CD14-positive monocyte (primary cell): Measurements from ENCODE around the gene PCGF3. TPM values are rescaled to one million over a fixed set of nuclear protein-coding genes. Genes with fewer than 3 reads are reported as not detected.

Experiments
- DNase-seq, 3 donors: peaks; one replicate each; pipeline ENCODE4 v3.0.0-alpha.2; 2011 to 2022
- H2AFZ ChIP-seq: 2 replicates; pipeline ENCODE4 v1.6.0; 2012; ENCODE audit warnings: mild to moderate bottlenecking, low read depth, low read length, inconsistent platforms; ENCODE audit not compliant: insufficient read depth, poor library complexity, severe bottlenecking
- H3K27ac ChIP-seq, 2 donors: 1 replicate in 1 of 2; 2 replicates in 1 of 2; pipeline ENCODE4 v1.5.1; 2012 to 2013; ENCODE audit warnings: low read length in 2 of 2, control low read depth in 1 of 2, inconsistent platforms in 1 of 2, low read depth in 1 of 2, mild to moderate bottlenecking in 1 of 2
- H3K27me3 ChIP-seq, 2 donors: one replicate each; pipeline versions ENCODE4 v1.6.0 to v1.6.1; 2011 to 2013; ENCODE audit warnings: low read length in 2 of 2; ENCODE audit not compliant: control insufficient read depth in 2 of 2, insufficient read depth in 2 of 2
- H3K36me3 ChIP-seq, 2 donors: replicated peaks in 1 of 2; 1 replicate in 1 of 2; 2 replicates in 1 of 2; pipeline versions ENCODE4 v1.5.1 to v1.6.1; 2012 to 2013; ENCODE audit warnings: low read length in 2 of 2, control low read depth in 1 of 2, inconsistent platforms in 1 of 2, mild to moderate bottlenecking in 1 of 2; ENCODE audit not compliant: insufficient read depth in 2 of 2, control insufficient read depth in 1 of 2
- H3K4me1 ChIP-seq, 2 donors: 1 replicate in 1 of 2; 2 replicates in 1 of 2; pipeline versions ENCODE4 v1.5.1 to v1.6.1; 2012 to 2013; ENCODE audit warnings: low read length in 2 of 2, control low read depth in 1 of 2, inconsistent platforms in 1 of 2, mild to moderate bottlenecking in 1 of 2, moderate library complexity in 1 of 2; ENCODE audit not compliant: insufficient read depth in 2 of 2, control insufficient read depth in 1 of 2
- H3K4me2 ChIP-seq: replicated peaks from 2 replicates; pipeline ENCODE3; 2012; ENCODE audit warnings: low read length, moderate library complexity, mild to moderate bottlenecking; ENCODE audit not compliant: poor library complexity, severe bottlenecking; ENCODE audit errors: extremely low read depth
- H3K4me3 ChIP-seq, 3 experiments: fragments of 200-600 bp in 1 of 3; sonication (generic) in 1 of 3; replicated peaks in 1 of 3; 1 replicate in 2 of 3; 2 replicates in 1 of 3; pipeline ENCODE4 v1.5.1; 2011 to 2013; ENCODE audit warnings: low read length in 3 of 3, mild to moderate bottlenecking in 3 of 3, control low read depth in 2 of 3, low read depth in 2 of 3, inconsistent platforms in 1 of 3, moderate library complexity in 1 of 3
- H3K79me2 ChIP-seq: 2 replicates; pipeline ENCODE4 v1.6.0; 2012; ENCODE audit warnings: mild to moderate bottlenecking, control low read depth, inconsistent platforms, low read length, moderate library complexity; ENCODE audit not compliant: insufficient read depth
- H3K9ac ChIP-seq: 2 replicates; pipeline ENCODE4 v1.6.0; 2017; ENCODE audit warnings: low read length, mild to moderate bottlenecking; ENCODE audit not compliant: insufficient read depth, poor library complexity, severe bottlenecking
- H3K9me3 ChIP-seq, 2 donors: replicated peaks in 1 of 2; 1 replicate in 1 of 2; 2 replicates in 1 of 2; pipeline versions ENCODE4 v1.5.1 to v1.6.1; 2012 to 2013; ENCODE audit warnings: low read length in 2 of 2, control low read depth in 1 of 2; ENCODE audit not compliant: control insufficient read depth in 1 of 2, insufficient read depth in 1 of 2
- H4K20me1 ChIP-seq: 2 replicates; pipeline ENCODE4 v1.6.0; 2012; ENCODE audit warnings: mild to moderate bottlenecking, low read length, control low read depth, moderate library complexity; ENCODE audit not compliant: insufficient read depth
- H3K27ac Mint-ChIP-seq, 7 donors: one replicate each; pipeline ENCODE4 v1.8.0; 2020; ENCODE audit warnings: mild to moderate bottlenecking in 7 of 7, mixed read lengths in 7 of 7, moderate library complexity in 6 of 7, inconsistent platforms in 2 of 7
- H3K27me3 Mint-ChIP-seq, 3 donors: one replicate each; pipeline ENCODE4 v1.8.0; 2021 to 2022; ENCODE audit warnings: low read depth in 3 of 3, mild to moderate bottlenecking in 3 of 3, mixed read lengths in 3 of 3, moderate library complexity in 3 of 3, inconsistent platforms in 1 of 3
- H3K36me3 Mint-ChIP-seq, 2 donors: one replicate each; pipeline ENCODE4 v1.8.0; 2020; ENCODE audit warnings: mixed read lengths in 2 of 2, inconsistent platforms in 1 of 2, mild to moderate bottlenecking in 1 of 2
- H3K4me1 Mint-ChIP-seq: one replicate; pipeline ENCODE4 v1.8.0; 2020; ENCODE audit warnings: mild to moderate bottlenecking, mixed read lengths
- H3K4me3 Mint-ChIP-seq, 2 donors: one replicate each; pipeline ENCODE4 v1.8.0; 2020; ENCODE audit warnings: mild to moderate bottlenecking in 2 of 2, mixed read lengths in 2 of 2, moderate library complexity in 1 of 2
- H3K9me3 Mint-ChIP-seq, 7 donors: one replicate each; pipeline ENCODE4 v1.8.0; 2020 to 2022; ENCODE audit warnings: mixed read lengths in 7 of 7, mild to moderate bottlenecking in 6 of 7, moderate library complexity in 6 of 7, inconsistent platforms in 2 of 7
- WGBS: methylation state at CpG from one replicate; pipeline ENCODE4 v1.1.5; 2013; ENCODE audit warnings: missing lambda C conversion rate; ENCODE audit not compliant: insufficient coverage; 5-methylcytosine and 5-hydroxymethylcytosine counted together
- intact Hi-C, 2 donors: fragments of 100-400 bp; cut with micrococcal nuclease; formaldehyde crosslinking; loops; one replicate each; pipeline versions ENCODE4 v1.15.0 to v1.15.1; 2023
- polyA plus RNA-seq, 3 donors: library from polyadenylated mRNA; depleted of rRNA in 1 of 3; unstranded in 2 of 3; stranded (reverse) in 1 of 3; fragments of 300-500 nt in 2 of 3; fragments of >200 nt in 1 of 3; fragmentation: Illumina TruSeq in 2 of 3; gene quantifications; 1 replicate in 2 of 3; 2 replicates in 1 of 3; pipeline ENCODE4 v1.2.3, GENCODE V29; 2012 to 2021
- TF ChIP-seq, protein P1 (sequence below): fragments of 200-600 bp; IDR thresholded peaks from one replicate; pipeline ENCODE4 v1.8.0; 2022; ENCODE audit warnings: antibody characterized with exemption, mild to moderate bottlenecking

Gene PCGF3
- polyA plus RNA-seq, 3 donors, result 7.0 to 163 (median 8.3) TPM

DNA sequence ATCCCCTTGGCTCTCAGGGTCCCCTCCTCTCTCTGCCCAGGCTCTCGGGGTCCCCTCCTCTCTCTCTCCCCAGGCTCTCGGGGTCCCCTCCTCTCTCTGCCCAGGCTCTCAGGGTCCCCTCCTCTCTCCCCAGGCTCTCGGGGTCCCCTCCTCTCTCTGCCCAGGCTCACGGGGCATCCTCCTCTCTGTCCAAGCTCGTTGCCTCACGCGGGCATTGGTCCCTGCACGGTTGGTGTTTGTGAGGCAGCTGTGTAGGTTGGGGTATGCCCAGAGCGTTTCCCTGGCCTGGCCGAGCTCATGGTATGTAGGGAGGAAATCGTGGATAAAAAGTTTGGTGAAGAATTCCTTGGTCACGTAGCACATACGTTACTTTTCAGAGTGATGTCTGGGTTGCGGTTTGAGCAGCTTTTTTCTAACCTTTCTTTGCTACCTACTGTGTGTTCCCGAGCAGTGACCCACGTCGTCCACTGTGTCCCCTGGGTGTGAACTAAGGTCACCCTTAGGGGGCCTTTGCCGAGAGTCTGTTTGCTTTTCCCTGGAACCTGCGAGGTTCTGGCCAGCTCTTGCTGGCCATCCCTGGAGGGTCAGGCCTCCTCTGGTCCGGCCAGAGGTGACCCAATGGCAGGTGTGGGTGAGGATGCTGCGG lies 36.6 kb downstream of the PCGF3 start:
- no peak overlapping the region for H3K4me2 ChIP-seq
- no peaks in the 10 kb centered on the region for H3K4me1 ChIP-seq
- peaks cover 24% of the 10 kb centered on the region for H4K20me1 ChIP-seq
- no peaks in the 10 kb centered on the region for H3K27me3 ChIP-seq
- intact Hi-C loops, result no loop called here
- no peak overlapping the region for H3K4me3 ChIP-seq
- H3K36me3 ChIP-seq, result peaks cover 27 to 62% of the 10 kb centered on the region in 2 donors
- peaks cover 0 to 3% (median 2%) of the 10 kb centered on the region in 3 donors for H3K27me3 Mint-ChIP-seq
- no peak for DNase-seq
- H3K79me2 ChIP-seq, result no peaks in the 10 kb centered on the region
- H3K4me1 Mint-ChIP-seq, result no peaks in the 10 kb centered on the region
- H3K27ac Mint-ChIP-seq, result peak overlapping the region in 2 of 7 donors; percentile 18 to 50
- H3K9me3 ChIP-seq, result no peaks in the 10 kb centered on the region
- no peak overlapping the region for H2AFZ ChIP-seq
- TF ChIP-seq, protein P1, sequence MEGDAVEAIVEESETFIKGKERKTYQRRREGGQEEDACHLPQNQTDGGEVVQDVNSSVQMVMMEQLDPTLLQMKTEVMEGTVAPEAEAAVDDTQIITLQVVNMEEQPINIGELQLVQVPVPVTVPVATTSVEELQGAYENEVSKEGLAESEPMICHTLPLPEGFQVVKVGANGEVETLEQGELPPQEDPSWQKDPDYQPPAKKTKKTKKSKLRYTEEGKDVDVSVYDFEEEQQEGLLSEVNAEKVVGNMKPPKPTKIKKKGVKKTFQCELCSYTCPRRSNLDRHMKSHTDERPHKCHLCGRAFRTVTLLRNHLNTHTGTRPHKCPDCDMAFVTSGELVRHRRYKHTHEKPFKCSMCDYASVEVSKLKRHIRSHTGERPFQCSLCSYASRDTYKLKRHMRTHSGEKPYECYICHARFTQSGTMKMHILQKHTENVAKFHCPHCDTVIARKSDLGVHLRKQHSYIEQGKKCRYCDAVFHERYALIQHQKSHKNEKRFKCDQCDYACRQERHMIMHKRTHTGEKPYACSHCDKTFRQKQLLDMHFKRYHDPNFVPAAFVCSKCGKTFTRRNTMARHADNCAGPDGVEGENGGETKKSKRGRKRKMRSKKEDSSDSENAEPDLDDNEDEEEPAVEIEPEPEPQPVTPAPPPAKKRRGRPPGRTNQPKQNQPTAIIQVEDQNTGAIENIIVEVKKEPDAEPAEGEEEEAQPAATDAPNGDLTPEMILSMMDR, result no peak
- H3K36me3 Mint-ChIP-seq, result peaks cover 40 to 59% of the 10 kb centered on the region in 2 donors
- H3K9ac ChIP-seq, result no peak overlapping the region
- H3K9me3 Mint-ChIP-seq, result peaks cover 0 to 5% (median 0%) of the 10 kb centered on the region in 7 donors
- H3K4me3 Mint-ChIP-seq, result no peak overlapping the region
- no peak overlapping the region for H3K27ac ChIP-seq
- 87% methylated on average over 15 of the region's 21 CpGs for WGBS

DNA sequence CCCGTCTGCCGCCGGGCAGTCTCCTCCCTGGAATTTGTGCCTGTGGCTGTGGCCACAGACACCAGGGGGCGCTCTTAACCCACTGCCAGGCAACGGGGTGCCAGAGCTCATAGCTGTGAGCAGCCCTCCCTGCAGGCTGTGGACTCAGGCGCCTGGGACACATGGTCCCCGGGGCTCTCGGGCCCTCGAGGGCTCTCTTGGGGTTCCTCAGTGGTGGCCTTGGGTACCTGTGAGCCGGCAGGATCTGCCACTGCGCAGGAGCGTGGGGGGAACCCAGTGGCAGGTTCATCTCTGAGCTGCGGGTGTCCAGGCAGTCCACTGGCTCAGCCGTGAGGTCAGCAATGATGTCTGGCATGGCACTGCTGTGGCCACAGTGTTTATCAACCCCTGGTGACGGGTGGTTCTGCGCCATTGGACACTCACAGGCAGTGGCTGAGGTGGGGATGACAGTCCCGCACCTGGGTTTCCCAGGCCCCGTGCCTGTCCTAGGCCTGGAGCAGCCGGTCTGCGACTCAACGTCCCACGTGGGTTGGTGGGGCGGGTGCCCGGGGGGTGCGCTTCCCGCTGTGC lies 37.2 kb downstream of the PCGF3 start:
- Histone ChIP-seq H4K20me1 (peaks cover 24% of the 10 kb centered on the region), H3K27me3 (no peaks in the 10 kb centered on the region), H3K27ac (no peak overlapping the region), H3K9ac (no peak overlapping the region), H3K36me3 (peaks cover 24 to 59% of the 10 kb centered on the region in 2 donors), H3K79me2 (no peaks in the 10 kb centered on the region), H2AFZ (no peak overlapping the region), H3K4me3 (no peak overlapping the region), H3K9me3 (no peaks in the 10 kb centered on the region), H3K4me1 (no peaks in the 10 kb centered on the region), H3K4me2 (no peak overlapping the region)
- H3K27ac Mint-ChIP-seq, result peak overlapping the region in 1 of 7 donors; percentile 50
- peaks cover 36 to 56% of the 10 kb centered on the region in 2 donors for H3K36me3 Mint-ChIP-seq
- no peak overlapping the region for H3K4me3 Mint-ChIP-seq
- H3K27me3 Mint-ChIP-seq, result peaks cover 0 to 3% (median 2%) of the 10 kb centered on the region in 3 donors
- 66% methylated on average over 16 of the region's 26 CpGs for whole genome bisulfite sequencing
- H3K9me3 Mint-ChIP-seq, result peaks cover 0 to 5% (median 0%) of the 10 kb centered on the region in 7 donors
- intact Hi-C loops, result no loop called here
- TF ChIP-seq, protein P1, result peak; percentile 98
- no peaks in the 10 kb centered on the region for H3K4me1 Mint-ChIP-seq
- peak; percentile 37 to 49 (median 38) for DNase-seq
